ENCODE results near the gene CIPC.

DNA sequence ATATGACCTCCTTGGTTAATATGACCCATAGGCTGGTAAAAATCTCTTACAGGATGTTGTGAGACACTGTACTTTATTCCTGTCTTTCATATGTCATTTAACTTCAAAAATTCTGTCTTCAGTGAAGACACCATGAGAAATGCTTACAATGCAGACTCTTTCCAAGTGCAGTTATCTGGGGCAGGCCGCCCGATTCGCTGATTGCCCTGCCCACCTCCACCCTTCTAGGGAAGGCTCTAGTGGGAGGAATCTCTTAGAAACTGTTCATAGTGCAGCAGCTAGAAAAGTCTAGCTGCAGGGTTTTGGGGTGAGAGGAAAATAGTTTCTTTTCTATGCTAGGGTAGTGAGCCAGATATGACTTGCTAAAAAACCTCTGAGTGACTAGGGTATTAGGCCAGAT is 15.0 kb upstream of the CIPC start:
- no peak for TF ChIP-seq YY1 (IDR thresholded peaks at IDR 0.05; ENCODE audit: insufficient read depth, insufficient read length)
- no peak for TF ChIP-seq ZNF274 (IDR thresholded peaks at IDR 0.05; ENCODE audit: low read depth, low read length)
- no peak for TF ChIP-seq SUZ12 (IDR thresholded peaks at IDR 0.05; ENCODE audit: extremely low read depth, insufficient read depth, insufficient read length)

Data from NT2/D1 (cell line).